HG03378 (cell line): ENCODE data around the gene SLC52A3.

ENCODE experiments used
- ATAC-seq: cut with Tn5 transposase; IDR thresholded peaks from one replicate; pipeline ENCODE4 v1.9.1; 2021; ENCODE audit warnings: mild to moderate bottlenecking, moderate library complexity; ENCODE audit not compliant: unreplicated experiment

SLC52A3 gene

GRCh38 chr20:770691-771090 lies 2.4 kb upstream of the SLC52A3 start:
- ATAC-seq: no peak

DNA sequence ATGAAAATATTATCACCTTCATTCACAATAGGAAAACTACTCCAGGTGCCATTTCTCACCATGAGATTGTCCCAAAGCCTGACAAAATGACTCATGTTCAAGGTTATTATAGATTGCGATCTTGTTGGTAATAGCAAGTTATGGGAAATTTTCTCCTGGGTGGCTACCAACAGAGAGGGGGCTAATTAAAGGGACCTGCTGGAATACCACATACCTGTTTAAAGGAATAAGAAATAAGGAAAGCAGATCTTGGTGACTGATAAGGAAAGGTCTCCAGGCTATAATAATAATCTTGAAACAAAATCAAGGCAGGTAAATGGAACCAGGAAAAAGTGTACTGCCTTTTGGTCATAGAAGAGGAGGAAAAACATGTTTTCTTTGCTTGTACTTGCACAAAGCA lies 1.4 kb downstream of the SLC52A3 start:
- ATAC-seq: no peak

DNA sequence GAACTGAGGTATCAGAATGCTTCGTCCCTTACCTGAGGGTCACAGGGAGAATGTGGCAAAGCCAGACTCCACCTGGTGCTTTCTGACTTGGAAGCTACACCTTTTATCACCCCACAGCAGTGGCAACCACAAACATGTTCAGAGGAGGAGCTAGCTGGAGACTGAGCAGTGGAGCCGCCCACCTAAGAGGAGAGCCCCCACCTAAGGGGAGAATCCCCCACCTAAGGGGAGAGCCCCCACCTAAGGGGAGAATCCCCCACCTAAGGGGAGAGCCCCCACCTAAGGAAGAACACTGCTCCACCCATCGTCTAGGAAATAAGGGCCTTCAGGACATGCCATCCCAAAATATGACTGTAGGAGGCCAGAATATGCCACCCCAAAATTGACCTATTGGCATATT lies 4.0 kb downstream of the SLC52A3 start:
- ATAC-seq: no peak

DNA sequence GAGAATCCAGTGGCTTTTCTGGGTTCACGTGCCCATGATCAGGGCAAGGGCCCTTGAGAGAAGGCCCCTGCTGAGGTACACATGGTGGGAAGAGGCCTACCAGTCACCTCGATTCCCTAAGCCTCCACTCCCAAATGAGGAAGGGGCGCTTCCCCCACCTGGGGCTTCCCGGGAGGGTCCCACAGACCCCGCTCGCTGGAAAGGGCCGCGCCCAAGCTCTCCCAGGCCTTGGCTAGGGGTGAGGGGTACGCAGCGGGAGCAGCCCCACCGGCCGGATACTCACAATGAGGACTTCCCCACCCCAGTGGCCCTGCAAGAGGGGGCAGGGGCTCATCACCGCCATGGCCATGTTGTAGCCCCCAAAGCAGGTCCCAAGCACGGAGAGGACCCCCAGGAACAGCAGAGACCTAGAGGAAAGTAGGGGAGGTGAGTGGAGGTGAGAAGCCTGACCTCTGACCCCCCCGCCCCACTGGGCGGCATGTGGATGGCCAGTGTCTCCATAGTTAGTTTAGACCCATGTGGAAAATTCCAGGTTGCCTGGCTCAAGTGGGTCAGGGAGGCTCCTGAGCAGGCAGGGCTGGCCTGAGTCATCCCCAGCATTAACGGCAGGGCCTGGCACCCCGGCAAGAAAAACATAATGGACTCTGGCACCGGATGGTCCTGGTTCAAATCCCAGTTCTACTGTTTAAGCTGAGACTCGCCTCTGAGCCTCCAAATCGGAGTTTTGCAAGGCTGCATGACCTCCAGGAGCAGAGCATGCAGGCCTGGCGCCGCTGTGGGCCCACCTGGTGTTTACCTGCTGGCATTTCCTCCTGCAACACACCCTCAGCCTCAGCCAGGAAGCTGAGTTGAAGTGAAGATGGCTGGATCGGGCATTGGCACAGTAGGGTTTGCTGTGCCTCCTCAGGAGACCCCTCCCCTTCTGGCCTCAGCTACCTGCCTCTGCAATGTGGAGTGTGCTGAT lies 6.6 kb downstream of the SLC52A3 start:
- ATAC-seq: no peak

DNA sequence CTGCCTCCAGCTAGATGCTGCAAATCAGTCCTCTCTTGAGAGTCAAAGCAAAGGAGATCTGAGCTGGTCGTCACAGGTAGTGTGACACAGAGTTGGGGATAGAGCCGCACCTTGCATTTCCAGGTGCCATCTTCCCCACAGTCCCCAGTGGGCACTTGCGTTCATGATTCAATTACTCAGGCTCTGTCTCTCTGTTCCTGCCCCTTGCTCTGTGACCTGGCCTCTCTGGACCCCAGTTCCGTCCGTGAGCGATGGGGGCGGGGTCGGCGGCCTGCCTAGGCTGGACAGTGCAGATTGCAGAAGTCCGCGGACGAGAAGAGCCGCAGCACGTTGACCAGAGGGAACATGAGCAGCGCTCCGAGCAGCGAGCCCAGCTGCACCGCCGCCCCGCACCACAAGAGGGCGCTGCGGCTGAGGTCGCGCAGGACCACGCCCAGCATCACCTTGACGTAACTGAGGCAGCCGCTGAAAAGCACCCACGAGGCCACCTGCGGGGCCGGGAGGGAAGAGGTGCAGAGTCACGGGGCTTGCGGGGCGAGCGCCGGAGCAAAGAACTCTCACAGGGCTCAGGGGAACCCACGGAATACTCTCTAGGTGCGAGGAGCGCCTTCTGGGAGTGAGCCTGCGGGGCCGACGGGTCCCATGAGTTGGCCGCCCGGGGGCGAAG lies 7.4 kb downstream of the SLC52A3 start:
- no peak for ATAC-seq

- no peak for ATAC-seq
Measured at GRCh38 chr20:757506-757905, 10.8 kb downstream of the SLC52A3 start.

GRCh38 chr20:755941-756340 lies 12.4 kb downstream of the SLC52A3 start:
- ATAC-seq: no peak

DNA sequence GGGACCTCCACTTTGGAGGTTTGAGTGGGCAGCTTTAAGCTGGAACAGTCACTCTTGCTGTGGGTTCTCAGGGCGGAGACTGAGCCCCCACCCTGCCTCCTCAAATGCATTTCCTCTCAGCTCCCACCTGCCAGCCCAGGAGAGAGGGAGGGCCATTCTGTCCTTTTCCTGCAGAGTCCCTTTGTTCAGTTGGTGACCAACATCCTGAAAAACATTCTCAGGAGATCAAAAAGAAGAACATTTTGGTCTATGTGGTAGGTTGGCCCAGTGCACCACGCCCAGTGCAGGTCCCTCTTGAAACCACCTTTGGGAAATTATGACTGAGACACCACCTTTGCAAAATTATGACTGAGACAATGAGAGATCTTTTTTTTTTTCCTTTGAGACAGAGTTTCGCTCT lies 13.4 kb downstream of the SLC52A3 start:
- ATAC-seq: no peak

DNA sequence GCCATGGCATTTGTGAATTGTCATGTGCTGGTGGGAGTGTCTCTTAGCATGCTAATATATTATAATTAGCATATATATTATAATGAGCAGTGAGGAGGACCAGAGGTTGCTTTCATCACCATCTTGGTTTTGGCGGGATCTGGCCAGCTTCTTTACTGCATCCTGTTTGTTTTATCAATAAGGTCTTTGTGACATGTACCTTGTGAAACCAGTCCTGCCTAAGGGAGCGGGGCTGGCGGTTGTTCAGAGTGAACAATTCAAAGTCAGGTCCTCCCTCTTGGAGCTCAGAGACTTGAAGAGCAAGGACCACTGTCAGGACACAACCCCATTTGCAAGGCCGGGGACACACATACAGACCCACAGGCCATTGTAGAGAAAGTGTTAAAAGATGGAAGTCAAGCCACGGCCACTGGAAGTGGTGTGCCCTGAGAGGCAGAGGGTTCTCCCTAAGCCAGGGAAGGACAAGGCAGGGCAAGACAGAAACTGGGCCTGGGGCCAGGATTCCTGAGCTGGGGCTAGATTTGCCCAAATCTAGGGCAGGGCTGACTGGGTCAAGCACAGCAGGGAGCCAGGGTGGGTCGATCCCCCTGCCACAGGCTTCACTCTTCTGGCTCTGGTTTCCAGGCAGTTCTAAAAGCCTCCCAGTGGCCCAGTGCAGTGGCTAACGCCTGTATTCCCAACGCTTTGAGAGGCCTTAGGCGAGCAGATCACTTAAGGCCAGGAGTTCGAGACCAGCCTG lies 14.2 kb downstream of the SLC52A3 start:
- ATAC-seq: no peak

DNA sequence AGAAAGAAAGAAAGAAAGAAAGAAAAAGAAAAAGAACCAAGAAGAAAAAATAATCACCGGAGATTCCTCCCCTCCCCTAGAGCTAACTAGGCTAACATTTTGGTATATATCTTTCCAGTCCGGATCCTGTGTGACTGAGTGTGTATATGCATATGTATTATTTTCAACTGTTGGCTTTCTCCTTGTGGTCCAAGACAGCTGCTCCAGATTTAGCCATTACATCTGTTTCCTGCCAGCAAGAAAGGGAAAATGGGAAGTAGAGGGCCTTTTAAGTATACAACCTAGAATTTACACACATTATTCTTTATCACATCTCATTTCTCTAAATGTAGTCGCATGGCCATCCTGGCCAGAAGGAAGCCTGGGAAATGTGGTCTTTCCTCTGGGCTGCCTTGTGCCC lies 15.2 kb downstream of the SLC52A3 start:
- ATAC-seq: no peak

- no peak for ATAC-seq
Measured at GRCh38 chr20:752291-752690, 16.0 kb downstream of the SLC52A3 start.

GRCh38 chr20:751761-752160 lies 16.5 kb downstream of the SLC52A3 start:
- no peak for ATAC-seq

GRCh38 chr20:750801-751200 lies 17.5 kb downstream of the SLC52A3 start:
- no peak for ATAC-seq

DNA sequence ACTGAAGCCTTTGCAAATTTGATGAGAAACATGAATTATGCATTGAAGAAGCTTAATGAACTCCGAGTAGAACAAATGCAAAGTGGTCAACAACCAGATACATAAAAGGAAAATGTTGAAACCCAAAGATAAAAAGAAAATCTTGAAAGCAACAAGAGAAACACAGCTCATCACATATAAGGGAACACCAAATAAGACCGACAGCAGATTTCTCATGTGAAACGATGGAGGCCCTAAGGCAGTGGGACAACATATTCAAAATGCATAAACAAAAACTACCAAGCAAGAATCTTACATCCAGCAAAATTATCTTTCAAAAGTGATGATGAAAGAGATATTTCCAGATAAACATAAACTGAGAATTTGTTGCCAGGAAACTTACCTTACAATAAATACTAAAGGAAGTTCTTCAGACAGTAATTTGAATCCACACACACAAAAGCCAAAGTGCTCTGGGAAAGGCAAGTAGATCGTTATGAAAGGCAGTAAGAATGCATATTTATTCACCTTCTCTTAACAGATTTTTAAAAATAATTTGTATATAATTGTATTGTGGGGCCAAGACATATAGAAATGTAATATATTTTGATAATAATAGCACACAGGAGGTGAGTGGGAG lies 22.5 kb downstream of the SLC52A3 start:
- ATAC-seq: no peak

- ATAC-seq: no peak
Measured at GRCh38 chr20:742156-742555, 26.1 kb downstream of the SLC52A3 start.

GRCh38 chr20:741620-742019 lies 26.7 kb downstream of the SLC52A3 start:
- ATAC-seq: no peak

- ATAC-seq: no peak
Measured at GRCh38 chr20:740162-740561, 28.1 kb downstream of the SLC52A3 start.

- no peak for ATAC-seq
Measured at GRCh38 chr20:739736-740135, 28.6 kb downstream of the SLC52A3 start.

- no peak for ATAC-seq
Measured at GRCh38 chr20:733861-734260, 34.4 kb downstream of the SLC52A3 start.

DNA sequence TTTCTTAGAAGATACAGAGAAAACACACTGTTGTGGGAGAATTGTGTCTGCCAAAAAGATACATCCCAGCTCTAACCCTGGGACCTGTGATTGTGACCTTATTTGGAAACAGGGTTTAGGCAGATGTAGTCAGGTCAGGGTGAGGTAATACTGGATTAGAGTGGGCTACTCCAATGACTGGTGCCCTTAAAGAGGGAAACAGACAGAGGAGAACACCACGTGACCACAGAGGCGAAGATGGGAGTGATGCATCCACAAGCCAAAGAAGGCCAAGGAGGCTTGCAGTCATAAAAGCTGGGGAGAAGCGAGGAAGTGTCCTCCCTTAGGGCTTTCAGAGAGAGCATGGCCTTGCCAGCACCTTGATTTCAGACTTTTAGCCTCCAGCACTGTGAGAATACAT lies 35.6 kb downstream of the SLC52A3 start:
- ATAC-seq: no peak

DNA sequence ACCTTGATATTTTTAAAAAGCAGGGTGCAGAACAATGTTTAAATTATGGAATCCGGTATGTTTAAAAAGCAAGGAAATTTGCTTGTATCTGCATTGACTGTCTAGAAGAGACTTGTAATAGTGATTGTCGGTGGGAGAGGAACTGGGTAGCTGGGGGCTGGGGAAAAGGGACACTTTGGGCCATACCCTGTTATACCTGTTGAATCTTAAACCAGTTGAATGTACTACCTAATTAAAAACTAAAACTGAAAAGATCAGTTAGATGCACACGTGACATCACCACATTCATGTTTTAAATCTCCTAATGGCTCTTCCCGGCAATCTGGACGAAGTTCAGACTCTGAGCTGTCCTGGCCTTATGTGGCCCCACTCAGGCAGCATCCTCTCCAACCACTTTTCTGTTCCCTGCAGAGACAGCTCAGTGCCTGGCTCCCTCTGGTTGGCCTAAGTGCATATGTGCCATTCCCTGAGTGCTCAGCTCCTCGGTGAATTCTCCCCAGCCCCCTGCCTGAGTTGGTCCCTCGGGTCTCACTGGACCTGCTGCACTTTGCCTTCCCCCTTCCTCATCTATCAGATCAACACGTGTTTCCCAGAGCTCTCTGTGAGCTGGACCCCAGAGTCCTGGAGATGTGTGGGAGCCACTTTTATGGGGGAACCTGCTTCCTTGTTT lies 36.3 kb downstream of the SLC52A3 start:
- no peak for ATAC-seq
